Muscle of back (tissue), 11 donors: ENCODE measurements around the gene PKP3. TPM values are rescaled to one million over a fixed set of nuclear protein-coding genes. Genes with fewer than 3 reads are reported as not detected.
"Not testable (repeated sequence)": the region's sequence is repeated elsewhere in the genome, so short reads cannot be mapped to it uniquely, and the experiment has no call there.

Source experiments
- DNase-seq, 3 donors: peaks; one replicate each; pipeline versions ENCODE4 v3.0.0 to v3.0.0-alpha.2; 2013
- polyA plus RNA-seq, 10 donors: library from polyadenylated mRNA; unstranded; fragments of 120-200 nt; gene quantifications; one replicate each; pipeline ENCODE4 v1.2.1, GENCODE V29; 2013; ENCODE audit not compliant: insufficient read length in 10 of 10

The PKP3 gene
- polyA plus RNA-seq, 10 donors, result 0.14 to 14.1 (median 0.61) TPM; not detected in 2

- DNase-seq, result no peak
These were observed 1.0 kb downstream of the PKP3 start for GRCh38 chr11:394858-395655.

DNA sequence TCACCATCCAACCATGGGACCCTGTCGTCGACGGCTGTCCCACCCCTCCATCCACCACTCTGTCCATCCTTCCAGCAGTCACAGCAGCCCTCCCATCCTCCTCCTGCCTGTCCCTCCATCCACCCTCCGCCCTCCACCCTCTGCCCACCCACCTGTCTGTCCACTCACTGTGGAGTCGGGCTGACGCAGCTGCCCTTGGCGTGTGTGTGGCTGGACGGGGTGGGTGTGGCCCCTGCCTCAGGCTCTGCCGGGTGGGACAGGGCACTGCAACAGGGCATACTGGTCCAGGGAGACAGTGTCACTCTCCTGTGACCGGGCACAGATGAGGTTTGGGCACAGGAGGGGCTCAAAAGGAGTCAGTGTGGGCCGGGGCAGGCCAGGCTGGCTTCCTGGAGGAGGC, 1.9 kb downstream of the PKP3 start:
- DNase-seq, result no peak

DNA sequence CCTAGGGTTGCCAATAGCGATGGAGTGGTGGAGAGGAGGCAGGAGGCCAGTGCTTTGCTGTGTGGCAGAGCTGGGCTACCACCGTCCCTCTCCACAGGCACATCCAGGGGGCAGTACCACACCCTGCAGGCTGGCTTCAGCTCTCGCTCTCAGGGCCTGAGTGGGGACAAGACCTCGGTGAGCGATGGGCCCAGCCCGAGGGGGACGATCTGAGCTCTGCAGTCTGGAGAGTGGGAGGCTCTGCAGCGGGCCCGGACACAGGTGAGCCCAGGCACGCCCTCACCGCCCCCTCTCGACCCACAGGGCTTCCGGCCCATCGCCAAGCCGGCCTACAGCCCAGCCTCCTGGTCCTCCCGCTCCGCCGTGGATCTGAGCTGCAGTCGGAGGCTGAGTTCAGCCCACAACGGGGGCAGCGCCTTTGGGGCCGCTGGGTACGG, 2.5 kb downstream of the PKP3 start:
- no peak for DNase-seq

DNA sequence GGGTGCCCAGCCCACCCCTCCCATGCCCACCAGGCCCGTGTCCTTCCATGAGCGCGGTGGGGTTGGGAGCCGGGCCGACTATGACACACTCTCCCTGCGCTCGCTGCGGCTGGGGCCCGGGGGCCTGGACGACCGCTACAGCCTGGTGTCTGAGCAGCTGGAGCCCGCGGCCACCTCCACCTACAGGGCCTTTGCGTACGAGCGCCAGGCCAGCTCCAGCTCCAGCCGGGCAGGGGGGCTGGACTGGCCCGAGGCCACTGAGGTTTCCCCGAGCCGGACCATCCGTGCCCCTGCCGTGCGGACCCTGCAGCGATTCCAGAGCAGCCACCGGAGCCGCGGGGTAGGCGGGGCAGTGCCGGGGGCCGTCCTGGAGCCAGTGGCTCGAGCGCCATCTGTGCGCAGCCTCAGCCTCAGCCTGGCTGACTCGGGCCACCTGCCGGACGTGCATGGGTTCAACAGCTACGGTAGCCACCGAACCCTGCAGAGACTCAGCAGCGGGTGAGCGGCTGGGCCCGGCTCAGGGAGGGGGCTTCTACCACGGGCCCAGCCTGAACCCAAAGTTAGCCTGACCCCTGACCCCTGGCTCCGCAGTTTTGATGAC, 3.0 kb downstream of the PKP3 start:
- peak; percentile 49 to 84 (median 53) for DNase-seq

GRCh38 chr11:398826-399225, 4.8 kb downstream of the PKP3 start:
- no peak for DNase-seq

DNA sequence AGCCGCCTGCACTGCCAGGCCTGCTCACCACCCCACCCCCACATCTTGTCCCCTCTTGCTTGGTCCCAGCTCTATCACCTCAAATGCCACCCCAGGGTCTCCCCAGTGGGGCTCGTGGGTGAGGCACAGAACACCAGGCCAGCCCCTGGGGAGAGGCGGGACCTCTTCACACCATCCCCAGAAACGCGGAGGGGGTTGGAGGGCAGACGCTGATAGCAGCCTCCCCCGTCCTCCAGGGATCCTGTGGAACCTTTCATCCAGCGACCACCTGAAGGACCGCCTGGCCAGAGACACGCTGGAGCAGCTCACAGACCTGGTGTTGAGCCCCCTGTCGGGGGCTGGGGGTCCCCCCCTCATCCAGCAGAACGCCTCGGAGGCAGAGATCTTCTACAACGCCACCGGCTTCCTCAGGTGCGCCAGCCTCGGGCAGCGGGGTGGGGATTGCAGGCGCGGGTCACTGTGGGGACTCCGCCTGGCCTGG, 5.8 kb downstream of the PKP3 start:
- no peak for DNase-seq

GRCh38 chr11:400241-400689, 6.3 kb downstream of the PKP3 start:
- DNase-seq, result no peak

DNA sequence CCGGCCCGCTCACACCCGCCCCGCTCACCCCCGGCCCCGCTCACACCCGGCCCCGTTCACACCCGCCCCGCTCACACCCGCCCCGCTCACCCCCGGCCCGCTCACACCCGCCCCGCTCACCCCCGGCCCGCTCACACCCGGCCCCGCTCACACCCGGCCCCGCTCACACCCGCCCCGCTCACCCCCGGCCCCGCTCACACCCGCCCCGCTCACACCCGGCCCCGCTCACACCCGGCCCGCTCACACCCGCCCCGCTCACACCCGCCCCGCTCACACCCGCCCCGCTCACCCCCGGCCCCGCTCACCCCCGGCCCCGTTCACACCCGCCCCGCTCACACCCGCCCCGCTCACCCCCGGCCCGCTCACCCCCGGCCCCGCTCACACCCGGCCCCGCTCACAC, 7.2 kb downstream of the PKP3 start:
- not testable (repeated sequence) for DNase-seq

GRCh38 chr11:403021-403760, 9.2 kb downstream of the PKP3 start:
- DNase-seq, result no peak

DNA sequence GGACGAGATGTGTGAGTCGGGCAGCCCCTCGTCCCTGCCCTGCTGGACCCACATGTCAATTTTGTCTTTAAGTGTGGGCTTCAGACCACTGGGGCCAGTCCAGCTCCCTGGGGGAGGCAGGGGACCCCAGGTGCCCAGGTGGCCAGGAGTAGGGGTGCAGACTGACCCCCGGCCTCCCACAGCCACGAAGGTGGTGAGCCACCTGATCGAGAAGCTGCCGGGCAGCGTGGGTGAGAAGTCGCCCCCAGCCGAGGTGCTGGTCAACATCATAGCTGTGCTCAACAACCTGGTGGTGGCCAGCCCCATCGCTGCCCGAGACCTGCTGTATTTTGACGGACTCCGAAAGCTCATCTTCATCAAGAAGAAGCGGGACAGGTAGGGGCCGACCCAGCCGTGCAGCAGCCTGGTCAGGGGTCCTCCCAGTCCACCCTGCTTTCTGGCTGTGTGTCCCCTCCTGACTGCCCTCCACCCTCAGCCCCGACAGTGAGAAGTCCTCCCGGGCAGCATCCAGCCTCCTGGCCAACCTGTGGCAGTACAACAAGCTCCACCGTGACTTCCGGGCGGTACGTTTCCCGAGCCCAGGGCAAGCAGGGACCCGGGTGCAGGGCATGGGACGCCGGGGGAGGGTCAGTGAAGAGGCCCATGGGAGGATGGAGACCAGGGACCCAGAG, 9.9 kb downstream of the PKP3 start:
- DNase-seq, result no peak

- DNase-seq, result no peak
These were observed 10.7 kb downstream of the PKP3 start for GRCh38 chr11:404551-405264.

DNA sequence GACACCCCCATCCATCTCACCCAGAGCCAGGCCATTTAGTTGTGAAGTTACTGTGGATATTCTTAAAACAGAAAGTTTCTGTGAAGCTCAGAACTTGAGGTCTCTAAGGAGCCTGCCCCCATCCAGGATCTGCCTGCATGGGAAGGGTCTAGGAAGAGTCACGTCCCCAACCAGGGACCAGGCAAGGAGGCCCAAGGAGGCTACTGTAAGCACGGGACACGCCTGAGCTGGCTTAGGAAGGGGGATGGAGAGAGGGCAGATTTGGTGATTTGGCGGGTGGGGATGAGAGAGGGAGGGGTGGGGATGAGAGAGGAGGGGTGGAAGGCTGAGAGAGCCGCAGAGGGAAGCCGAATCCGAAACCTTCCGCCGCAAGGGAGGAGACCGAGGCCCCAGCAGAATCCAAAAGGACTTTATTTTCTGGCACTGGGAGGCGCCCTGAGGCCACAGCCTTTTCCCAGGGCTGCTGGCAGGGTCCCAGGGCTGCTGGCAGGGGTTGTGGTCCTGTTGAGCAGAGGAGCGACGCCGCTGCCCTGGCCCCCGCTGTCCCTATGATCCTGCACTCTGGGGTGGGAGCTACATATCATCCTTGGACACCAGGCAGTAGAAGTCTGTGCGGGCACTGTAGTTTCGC, 11.4 kb downstream of the PKP3 start:
- DNase-seq, result peak in 1 of 3 donors; percentile 52

DNA sequence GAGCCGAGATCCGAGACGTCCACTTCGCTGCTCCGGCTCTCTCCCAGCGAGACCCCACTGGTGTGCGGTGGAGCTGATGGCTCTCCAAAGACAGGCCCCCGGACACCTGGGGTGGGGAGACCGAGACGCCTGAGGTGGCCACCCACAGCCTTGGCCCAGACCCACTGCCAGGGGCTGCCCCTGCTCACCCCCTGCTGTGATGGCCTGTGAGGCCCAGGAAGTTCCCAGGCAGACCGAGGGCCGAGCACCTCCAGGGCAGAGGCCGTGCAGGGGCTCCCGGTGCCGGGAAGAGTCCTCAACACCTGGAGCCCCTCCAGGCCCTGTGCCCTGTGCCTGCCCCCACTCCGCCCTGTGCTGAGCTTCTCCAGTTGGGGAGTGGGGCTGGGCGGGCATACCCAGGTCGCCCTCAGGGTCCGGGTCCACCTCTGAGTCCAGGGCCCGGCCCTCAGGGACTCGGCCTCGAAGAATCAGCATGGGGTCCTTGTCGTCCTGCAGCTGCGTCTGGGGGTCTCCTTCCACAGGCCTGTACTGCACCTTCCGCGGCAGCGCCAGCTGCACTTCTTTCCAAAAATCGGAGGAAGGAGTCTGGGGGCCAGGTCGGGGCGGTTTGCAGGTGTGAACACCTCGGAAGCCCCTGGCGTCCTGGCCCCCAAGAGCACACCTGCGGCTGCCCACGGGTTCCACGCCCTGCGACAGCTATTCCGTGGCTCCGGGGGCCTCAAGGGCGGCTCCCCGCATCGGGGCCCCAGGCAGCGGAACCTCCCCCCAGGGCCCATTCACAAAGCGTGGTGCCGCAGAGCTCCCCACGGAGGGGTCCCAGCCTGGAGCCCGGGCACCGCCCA, 12.2 kb downstream of the PKP3 start:
- DNase-seq, result no peak

DNA sequence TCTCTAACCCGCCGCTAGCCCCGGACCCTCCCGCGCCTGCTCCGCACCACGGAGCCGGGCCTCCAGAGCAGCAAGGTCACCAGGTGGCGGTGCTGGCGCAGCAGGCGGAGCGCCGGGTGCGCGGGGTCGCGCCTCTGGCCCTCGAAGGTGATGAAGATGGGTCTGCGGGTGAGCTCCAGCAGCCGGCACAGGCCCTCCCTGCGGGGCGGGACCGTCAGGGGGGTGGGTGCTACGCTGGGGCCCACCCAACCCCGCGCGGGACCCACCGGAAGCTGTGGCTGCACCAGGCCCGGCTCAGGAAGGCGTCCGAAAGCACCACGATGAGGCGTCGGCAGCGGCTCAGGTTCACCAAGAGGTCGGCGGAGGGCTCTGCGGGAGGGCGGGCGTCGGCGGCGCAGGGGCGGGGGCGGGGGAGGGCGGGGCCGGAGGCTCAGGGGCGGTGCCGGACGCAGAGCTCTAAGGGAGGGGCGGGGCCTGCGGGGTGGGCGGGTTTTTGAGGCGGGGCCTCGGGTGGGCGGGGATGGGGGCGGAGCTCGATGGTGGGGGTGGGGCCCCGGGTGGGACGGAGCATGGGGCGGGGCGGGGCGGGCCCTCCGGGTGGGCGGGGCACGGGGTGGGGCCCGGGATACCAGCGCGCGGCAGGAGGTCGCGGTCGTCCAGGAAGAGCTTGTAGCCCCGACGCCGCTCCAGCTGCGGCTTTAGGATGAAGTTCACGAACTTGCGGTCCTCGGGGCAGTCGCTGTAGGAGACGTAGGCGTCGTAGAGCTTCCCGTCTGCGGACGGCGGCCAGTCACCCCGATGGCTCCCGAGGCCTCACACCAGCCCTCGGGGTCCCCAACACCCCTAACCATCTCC, 13.0 kb downstream of the PKP3 start:
- DNase-seq, result peak; percentile 62 to 82 (median 69)

DNA sequence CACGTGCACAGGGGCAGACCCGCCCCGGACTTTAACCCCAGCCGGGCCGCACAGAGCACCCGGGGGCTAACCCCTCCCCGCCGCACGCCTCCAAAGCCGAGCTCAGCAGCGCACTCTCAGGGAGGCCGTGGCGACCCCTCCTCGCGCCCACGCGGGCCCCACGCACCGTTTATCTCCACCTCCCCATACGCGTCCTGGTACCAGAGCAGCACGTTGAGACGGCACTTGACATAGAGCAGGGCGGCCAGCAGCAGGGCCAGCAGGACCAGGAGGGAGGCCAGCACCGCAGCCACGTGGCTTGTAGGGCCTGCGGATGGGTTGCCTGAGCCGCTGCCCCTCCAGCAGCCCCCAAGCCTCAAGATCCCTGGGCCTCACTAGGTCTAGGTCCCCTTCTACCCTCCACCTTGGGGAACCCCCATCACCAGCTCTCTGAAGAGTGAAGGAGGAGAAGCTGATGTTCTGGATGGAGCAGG, 13.7 kb downstream of the PKP3 start:
- DNase-seq, result no peak

DNA sequence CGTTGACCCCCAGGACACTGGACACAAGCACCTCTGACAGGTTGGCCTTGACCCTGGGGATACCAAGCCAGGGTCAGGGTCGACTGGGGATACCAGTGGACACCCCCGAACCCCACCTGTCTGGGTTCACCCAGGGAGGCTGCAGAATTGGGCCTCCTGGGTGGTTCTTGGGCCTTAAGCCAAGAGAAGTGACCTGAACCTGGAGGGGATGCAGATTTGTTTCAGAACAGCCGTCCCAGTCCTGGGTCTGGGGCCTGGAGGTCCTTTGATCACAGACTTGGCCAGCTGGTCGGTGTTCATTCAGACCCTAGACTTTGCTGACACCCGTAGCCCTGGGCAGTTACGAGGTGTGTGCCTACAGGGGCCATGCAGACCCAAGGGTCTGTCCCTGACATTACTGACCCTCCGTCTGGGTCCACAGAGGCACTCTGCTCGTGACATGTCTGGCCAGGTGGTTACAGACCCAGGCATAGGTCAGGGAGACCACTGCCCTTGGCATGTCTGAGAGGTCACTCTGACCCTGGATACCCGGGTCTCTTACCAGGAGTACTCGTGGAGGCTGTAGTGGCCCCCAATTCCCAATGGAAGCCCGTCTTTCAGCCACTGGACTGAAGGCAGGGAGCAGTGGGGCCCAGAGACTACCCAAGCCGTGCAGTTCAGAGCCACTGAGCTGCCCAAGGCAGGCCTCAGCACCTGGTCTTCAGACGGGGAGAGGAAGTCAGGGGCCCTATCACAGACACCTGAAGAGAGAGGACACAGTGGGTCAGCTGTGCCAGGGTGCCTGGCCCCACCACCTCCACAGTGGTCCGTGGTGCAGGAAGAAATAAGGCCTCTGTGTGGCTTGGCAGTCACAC, 14.4 kb downstream of the PKP3 start:
- DNase-seq, result no peak

GRCh38 chr11:409008-409599, 15.1 kb downstream of the PKP3 start:
- no peak for DNase-seq
